ENCODE measurements around the gene PTPRU.

GRCh38 chr1:29329022-29329775 lies 92.9 kb downstream of the PTPRU start:
- TF ChIP-seq ZNF223 (tag by site-specific recombination; IDR thresholded peaks at IDR 0.05) (no peak), CTCF (tag by site-specific recombination; IDR thresholded peaks at IDR 0.05) (no peak), ZNF777 (tag by site-specific recombination; IDR thresholded peaks at IDR 0.05; ENCODE audit: borderline replicate concordance) (no peak), SETDB1 (IDR thresholded peaks at IDR 0.05; ENCODE audit: insufficient read length, low read length) (no peak), ZNF518A (tag by site-specific recombination; conservative IDR thresholded peaks at IDR 0.05; ENCODE audit: low read depth) (no peak), ZNF449 (tag by site-specific recombination; IDR thresholded peaks at IDR 0.05) (no peak), ZNF174 (tag by site-specific recombination; IDR thresholded peaks at IDR 0.05) (no peak)
- TF ChIP-seq, protein P1, sequence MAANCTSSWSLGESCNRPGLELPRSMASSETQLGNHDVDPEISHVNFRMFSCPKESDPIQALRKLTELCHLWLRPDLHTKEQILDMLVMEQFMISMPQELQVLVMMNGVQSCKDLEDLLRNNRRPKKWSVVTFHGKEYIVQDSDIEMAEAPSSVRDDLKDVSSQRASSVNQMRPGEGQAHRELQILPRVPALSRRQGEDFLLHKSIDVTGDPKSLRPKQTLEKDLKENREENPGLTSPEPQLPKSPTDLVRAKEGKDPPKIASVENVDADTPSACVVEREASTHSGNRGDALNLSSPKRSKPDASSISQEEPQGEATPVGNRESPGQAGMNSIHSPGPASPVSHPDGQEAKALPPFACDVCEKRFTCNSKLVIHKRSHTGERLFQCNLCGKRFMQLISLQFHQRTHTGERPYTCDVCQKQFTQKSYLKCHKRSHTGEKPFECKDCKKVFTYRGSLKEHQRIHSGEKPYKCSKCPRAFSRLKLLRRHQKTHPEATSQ (tag by site-specific recombination; IDR thresholded peaks at IDR 0.05), result no peak
- TF ChIP-seq, protein P2, sequence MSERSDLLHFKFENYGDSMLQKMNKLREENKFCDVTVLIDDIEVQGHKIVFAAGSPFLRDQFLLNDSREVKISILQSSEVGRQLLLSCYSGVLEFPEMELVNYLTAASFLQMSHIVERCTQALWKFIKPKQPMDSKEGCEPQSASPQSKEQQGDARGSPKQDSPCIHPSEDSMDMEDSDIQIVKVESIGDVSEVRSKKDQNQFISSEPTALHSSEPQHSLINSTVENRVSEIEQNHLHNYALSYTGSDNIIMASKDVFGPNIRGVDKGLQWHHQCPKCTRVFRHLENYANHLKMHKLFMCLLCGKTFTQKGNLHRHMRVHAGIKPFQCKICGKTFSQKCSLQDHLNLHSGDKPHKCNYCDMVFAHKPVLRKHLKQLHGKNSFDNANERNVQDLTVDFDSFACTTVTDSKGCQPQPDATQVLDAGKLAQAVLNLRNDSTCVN (tag by site-specific recombination; optimal IDR thresholded peaks at IDR 0.05), result no peak
- TF ChIP-seq, protein P3, sequence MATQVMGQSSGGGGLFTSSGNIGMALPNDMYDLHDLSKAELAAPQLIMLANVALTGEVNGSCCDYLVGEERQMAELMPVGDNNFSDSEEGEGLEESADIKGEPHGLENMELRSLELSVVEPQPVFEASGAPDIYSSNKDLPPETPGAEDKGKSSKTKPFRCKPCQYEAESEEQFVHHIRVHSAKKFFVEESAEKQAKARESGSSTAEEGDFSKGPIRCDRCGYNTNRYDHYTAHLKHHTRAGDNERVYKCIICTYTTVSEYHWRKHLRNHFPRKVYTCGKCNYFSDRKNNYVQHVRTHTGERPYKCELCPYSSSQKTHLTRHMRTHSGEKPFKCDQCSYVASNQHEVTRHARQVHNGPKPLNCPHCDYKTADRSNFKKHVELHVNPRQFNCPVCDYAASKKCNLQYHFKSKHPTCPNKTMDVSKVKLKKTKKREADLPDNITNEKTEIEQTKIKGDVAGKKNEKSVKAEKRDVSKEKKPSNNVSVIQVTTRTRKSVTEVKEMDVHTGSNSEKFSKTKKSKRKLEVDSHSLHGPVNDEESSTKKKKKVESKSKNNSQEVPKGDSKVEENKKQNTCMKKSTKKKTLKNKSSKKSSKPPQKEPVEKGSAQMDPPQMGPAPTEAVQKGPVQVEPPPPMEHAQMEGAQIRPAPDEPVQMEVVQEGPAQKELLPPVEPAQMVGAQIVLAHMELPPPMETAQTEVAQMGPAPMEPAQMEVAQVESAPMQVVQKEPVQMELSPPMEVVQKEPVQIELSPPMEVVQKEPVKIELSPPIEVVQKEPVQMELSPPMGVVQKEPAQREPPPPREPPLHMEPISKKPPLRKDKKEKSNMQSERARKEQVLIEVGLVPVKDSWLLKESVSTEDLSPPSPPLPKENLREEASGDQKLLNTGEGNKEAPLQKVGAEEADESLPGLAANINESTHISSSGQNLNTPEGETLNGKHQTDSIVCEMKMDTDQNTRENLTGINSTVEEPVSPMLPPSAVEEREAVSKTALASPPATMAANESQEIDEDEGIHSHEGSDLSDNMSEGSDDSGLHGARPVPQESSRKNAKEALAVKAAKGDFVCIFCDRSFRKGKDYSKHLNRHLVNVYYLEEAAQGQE (tag by site-specific recombination; IDR thresholded peaks at IDR 0.05), result no peak
- TF ChIP-seq, protein P4, sequence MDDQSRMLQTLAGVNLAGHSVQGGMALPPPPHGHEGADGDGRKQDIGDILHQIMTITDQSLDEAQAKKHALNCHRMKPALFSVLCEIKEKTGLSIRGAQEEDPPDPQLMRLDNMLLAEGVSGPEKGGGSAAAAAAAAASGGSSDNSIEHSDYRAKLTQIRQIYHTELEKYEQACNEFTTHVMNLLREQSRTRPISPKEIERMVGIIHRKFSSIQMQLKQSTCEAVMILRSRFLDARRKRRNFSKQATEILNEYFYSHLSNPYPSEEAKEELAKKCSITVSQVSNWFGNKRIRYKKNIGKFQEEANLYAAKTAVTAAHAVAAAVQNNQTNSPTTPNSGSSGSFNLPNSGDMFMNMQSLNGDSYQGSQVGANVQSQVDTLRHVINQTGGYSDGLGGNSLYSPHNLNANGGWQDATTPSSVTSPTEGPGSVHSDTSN (CRISPR knock-in tag; IDR thresholded peaks at IDR 0.05), result no peak
- TF ChIP-seq, protein P5, sequence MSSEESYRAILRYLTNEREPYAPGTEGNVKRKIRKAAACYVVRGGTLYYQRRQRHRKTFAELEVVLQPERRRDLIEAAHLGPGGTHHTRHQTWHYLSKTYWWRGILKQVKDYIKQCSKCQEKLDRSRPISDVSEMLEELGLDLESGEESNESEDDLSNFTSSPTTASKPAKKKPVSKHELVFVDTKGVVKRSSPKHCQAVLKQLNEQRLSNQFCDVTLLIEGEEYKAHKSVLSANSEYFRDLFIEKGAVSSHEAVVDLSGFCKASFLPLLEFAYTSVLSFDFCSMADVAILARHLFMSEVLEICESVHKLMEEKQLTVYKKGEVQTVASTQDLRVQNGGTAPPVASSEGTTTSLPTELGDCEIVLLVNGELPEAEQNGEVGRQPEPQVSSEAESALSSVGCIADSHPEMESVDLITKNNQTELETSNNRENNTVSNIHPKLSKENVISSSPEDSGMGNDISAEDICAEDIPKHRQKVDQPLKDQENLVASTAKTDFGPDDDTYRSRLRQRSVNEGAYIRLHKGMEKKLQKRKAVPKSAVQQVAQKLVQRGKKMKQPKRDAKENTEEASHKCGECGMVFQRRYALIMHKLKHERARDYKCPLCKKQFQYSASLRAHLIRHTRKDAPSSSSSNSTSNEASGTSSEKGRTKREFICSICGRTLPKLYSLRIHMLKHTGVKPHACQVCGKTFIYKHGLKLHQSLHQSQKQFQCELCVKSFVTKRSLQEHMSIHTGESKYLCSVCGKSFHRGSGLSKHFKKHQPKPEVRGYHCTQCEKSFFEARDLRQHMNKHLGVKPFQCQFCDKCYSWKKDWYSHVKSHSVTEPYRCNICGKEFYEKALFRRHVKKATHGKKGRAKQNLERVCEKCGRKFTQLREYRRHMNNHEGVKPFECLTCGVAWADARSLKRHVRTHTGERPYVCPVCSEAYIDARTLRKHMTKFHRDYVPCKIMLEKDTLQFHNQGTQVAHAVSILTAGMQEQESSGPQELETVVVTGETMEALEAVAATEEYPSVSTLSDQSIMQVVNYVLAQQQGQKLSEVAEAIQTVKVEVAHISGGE (tag by site-specific recombination; conservative IDR thresholded peaks at IDR 0.05; ENCODE audit: low read depth), result no peak
